Measurements from ENCODE around the gene PRKAG2. TPM values are rescaled to one million over a fixed set of nuclear protein-coding genes. Genes with fewer than 3 reads are reported as not detected.

The PRKAG2 gene
- total RNA-seq, 4 donors from 2014 or later = 25.1 to 57.8 (median 46.7) TPM

DNA sequence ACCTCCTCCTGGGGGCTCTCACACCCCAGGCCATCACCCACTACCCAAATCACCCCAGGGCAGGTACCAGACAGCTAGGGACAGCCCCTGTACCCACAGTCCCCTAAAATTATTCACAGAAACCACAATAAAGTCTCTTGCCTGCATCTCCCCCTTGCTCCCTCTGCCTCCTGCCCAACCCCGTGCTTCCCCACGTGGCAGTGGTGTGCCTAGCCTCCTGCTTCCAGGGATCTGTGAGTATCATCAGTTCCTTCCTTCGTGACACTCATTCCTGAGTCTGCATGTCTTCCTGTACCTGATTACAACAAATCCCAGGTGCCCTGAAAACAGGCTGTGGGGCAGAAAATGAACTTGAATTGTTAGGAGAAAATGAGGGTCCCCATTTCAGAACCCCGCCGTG, 61.5 kb downstream of the PRKAG2 start:
- Histone ChIP-seq H3K36me3 (no peaks in the 10 kb centered on the region), H3K4me1 (peaks cover 0 to 13% (median 11%) of the 10 kb centered on the region in 4 donors), H3K9me3 (no peaks in the 10 kb centered on the region), H3K27me3 (no peaks in the 10 kb centered on the region), H3K27ac (no peak overlapping the region), H3K4me3 (no peak overlapping the region)
- intact Hi-C loops (cut with DNase I; ENCODE audit: low total_unique reads) = no loop called here
- 86 to 100% methylated on average over 2 to 5 of the region's 5 CpGs for WGBS, 2 donors (ENCODE audit: low coverage in 1 of 2)
- in situ Hi-C loops (cut with MboI; ENCODE audit: low pct_ligation_motif_present in 1 of 4, low pct_unique_long_range_greater_than_20kb in 1 of 4, low sequenced_read_pairs in 3 of 4) = no loop called here
- no peak for DNase-seq
- TF ChIP-seq POLR2A (IDR thresholded peaks at IDR 0.05) (no peak), CTCF (IDR thresholded peaks at IDR 0.05) (no peak), POLR2AphosphoS5 (IDR thresholded peaks at IDR 0.05) (no peak), EP300 (IDR thresholded peaks at IDR 0.05; ENCODE audit: low read depth) (no peak)

DNA sequence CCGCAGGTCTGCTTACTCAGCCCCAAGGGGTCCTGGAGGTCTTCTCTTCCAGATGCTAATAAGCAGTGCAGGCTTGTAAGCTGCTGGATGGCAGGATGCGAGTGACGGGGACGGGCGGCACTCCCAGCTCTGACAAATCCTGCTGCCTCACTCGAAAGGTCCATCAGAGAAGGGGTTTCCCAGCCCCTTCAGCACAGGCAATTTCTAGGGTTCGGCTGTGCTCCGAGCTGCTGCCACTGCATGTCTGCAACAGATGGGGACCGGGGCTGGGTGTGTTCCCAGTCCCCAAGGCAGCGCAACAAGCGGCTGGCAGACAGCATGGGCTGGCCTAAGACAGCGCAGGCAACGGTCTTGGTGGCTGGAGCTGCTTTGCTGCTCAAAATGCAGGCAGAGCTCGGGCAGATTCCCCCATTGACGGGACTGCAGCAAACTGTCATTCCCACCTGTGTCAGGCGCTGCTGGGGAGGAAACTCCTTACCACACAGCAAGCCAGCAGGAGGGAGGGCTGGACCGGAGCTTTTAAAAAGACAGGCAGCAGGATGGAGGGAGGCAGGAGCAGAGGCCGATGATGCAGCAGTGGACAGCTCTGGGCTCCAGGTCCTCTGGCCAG, 62.4 kb downstream of the PRKAG2 start:
- intact Hi-C loops (cut with DNase I; ENCODE audit: low total_unique reads) (no loop called here), in situ Hi-C loops (cut with MboI; ENCODE audit: low pct_ligation_motif_present in 1 of 4, low pct_unique_long_range_greater_than_20kb in 1 of 4, low sequenced_read_pairs in 3 of 4) (no loop called here)
- Histone ChIP-seq H3K4me1 (peaks cover 0 to 4% (median 4%) of the 10 kb centered on the region in 4 donors), H3K27me3 (no peaks in the 10 kb centered on the region), H3K4me3 (no peak overlapping the region), H3K27ac (no peak overlapping the region), H3K9me3 (no peaks in the 10 kb centered on the region), H3K36me3 (no peaks in the 10 kb centered on the region)
- DNase-seq = no peak
- WGBS, 2 donors (ENCODE audit: low coverage in 1 of 2) = 86% methylated on average over 18 of the region's 18 CpGs; no CpG with 5 or more reads in 1 of the 2 donors
- no peak for TF ChIP-seq POLR2A (IDR thresholded peaks at IDR 0.05)
- TF ChIP-seq POLR2AphosphoS5 (IDR thresholded peaks at IDR 0.05) = no peak
- TF ChIP-seq CTCF (IDR thresholded peaks at IDR 0.05) = no peak
- TF ChIP-seq EP300 (IDR thresholded peaks at IDR 0.05; ENCODE audit: low read depth) = no peak

- Histone ChIP-seq H3K4me3 (no peak overlapping the region), H3K9me3 (no peaks in the 10 kb centered on the region), H3K27me3 (no peaks in the 10 kb centered on the region), H3K36me3 (no peaks in the 10 kb centered on the region), H3K27ac (no peak overlapping the region), H3K4me1 (no peaks in the 10 kb centered on the region)
- in situ Hi-C loops (cut with MboI; ENCODE audit: low pct_ligation_motif_present in 1 of 4, low pct_unique_long_range_greater_than_20kb in 1 of 4, low sequenced_read_pairs in 3 of 4) (no loop called here), intact Hi-C loops (cut with DNase I; ENCODE audit: low total_unique reads) (no loop called here)
- TF ChIP-seq POLR2AphosphoS5 (IDR thresholded peaks at IDR 0.05) (no peak), POLR2A (IDR thresholded peaks at IDR 0.05) (no peak), CTCF (IDR thresholded peaks at IDR 0.05) (no peak)
- 63 to 86% methylated on average over 2 to 5 of the region's 5 CpGs for WGBS, 2 donors (ENCODE audit: low coverage in 1 of 2)
- DNase-seq = no peak
Measured at GRCh38 chr7:151813997-151814396, 62.9 kb downstream of the PRKAG2 start.

DNA sequence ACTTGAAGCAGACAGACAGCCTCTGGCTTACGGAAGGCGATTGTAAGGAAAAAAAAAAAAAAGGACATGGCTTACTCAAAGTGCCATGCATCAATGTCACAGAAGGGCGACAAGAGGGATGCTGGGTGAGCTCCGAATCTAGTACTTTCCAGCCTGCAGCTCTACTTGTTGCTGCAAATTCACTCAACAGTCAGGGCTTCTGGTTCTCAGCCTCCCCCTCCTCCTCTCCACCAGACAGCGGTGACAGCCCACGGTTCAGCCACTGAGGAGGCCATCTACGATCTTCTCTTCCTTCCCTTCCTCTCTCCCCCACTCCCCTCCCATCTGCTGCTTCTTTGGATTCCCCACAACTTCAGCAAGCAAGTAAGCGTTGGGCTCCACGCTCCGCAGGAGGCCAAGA, 63.5 kb downstream of the PRKAG2 start:
- in situ Hi-C loops (cut with MboI; ENCODE audit: low pct_ligation_motif_present in 1 of 4, low pct_unique_long_range_greater_than_20kb in 1 of 4, low sequenced_read_pairs in 3 of 4) (no loop called here), intact Hi-C loops (cut with DNase I; ENCODE audit: low total_unique reads) (no loop called here)
- no peak for TF ChIP-seq POLR2A (IDR thresholded peaks at IDR 0.05)
- TF ChIP-seq POLR2AphosphoS5 (IDR thresholded peaks at IDR 0.05) = no peak
- H3K27me3 ChIP-seq = no peaks in the 10 kb centered on the region
- H3K4me1 ChIP-seq = no peaks in the 10 kb centered on the region
- 77 to 85% methylated on average over 4 to 10 of the region's 10 CpGs for WGBS, 2 donors (ENCODE audit: low coverage in 1 of 2)
- no peak overlapping the region for H3K4me3 ChIP-seq
- no peak overlapping the region for H3K27ac ChIP-seq
- no peaks in the 10 kb centered on the region for H3K36me3 ChIP-seq
- H3K9me3 ChIP-seq = no peaks in the 10 kb centered on the region
- DNase-seq = no peak

- in situ Hi-C loops (cut with MboI; ENCODE audit: low pct_ligation_motif_present in 1 of 4, low pct_unique_long_range_greater_than_20kb in 1 of 4, low sequenced_read_pairs in 3 of 4) = no loop called here
- TF ChIP-seq POLR2AphosphoS5 (IDR thresholded peaks at IDR 0.05) = no peak
- Histone ChIP-seq H3K36me3 (no peaks in the 10 kb centered on the region), H3K27me3 (no peaks in the 10 kb centered on the region), H3K4me3 (no peak overlapping the region), H3K4me1 (no peaks in the 10 kb centered on the region), H3K9me3 (no peaks in the 10 kb centered on the region), H3K27ac (no peak overlapping the region)
- WGBS, 2 donors (ENCODE audit: low coverage in 1 of 2) = 81 to 82% methylated on average over 5 to 9 of the region's 9 CpGs
- intact Hi-C loops (cut with DNase I; ENCODE audit: low total_unique reads) = no loop called here
- no peak for DNase-seq
Measured at GRCh38 chr7:151812967-151813366, 63.9 kb downstream of the PRKAG2 start.

Data from transverse colon (tissue), 4 donors.